Duodenal mucosa (tissue), 2 donors: ENCODE results near the gene VPREB3.

ENCODE experiments used
- H3K27ac ChIP-seq: one replicate; pipeline ENCODE4 v1.7.0; 2013; ENCODE audit warnings: low read depth, low read length
- H3K27me3 ChIP-seq, 2 donors: one replicate each; pipeline ENCODE4 v1.7.0; 2013; ENCODE audit warnings: low read length in 2 of 2, control low read depth in 1 of 2; ENCODE audit not compliant: insufficient read depth in 2 of 2, control insufficient read depth in 1 of 2
- H3K36me3 ChIP-seq, 2 donors: one replicate each; pipeline ENCODE4 v1.7.0; 2013; ENCODE audit warnings: low read length in 2 of 2, control low read depth in 1 of 2; ENCODE audit not compliant: insufficient read depth in 2 of 2, control insufficient read depth in 1 of 2
- H3K4me1 ChIP-seq, 2 donors: one replicate each; pipeline ENCODE4 v1.7.0; 2013; ENCODE audit warnings: low read length in 2 of 2, control low read depth in 1 of 2; ENCODE audit not compliant: insufficient read depth in 2 of 2, control insufficient read depth in 1 of 2
- H3K4me3 ChIP-seq, 2 donors: one replicate each; pipeline ENCODE4 v1.7.0; 2013; ENCODE audit warnings: low read length in 2 of 2, low read depth in 1 of 2
- H3K9ac ChIP-seq, 2 donors: one replicate each; pipeline ENCODE4 v1.7.0; 2013; ENCODE audit warnings: low read length in 2 of 2, low read depth in 1 of 2
- H3K9me3 ChIP-seq, 2 donors: one replicate each; pipeline ENCODE4 v1.7.0; 2013; ENCODE audit warnings: low read length in 2 of 2, control low read depth in 1 of 2; ENCODE audit not compliant: control insufficient read depth in 1 of 2

The VPREB3 gene

DNA sequence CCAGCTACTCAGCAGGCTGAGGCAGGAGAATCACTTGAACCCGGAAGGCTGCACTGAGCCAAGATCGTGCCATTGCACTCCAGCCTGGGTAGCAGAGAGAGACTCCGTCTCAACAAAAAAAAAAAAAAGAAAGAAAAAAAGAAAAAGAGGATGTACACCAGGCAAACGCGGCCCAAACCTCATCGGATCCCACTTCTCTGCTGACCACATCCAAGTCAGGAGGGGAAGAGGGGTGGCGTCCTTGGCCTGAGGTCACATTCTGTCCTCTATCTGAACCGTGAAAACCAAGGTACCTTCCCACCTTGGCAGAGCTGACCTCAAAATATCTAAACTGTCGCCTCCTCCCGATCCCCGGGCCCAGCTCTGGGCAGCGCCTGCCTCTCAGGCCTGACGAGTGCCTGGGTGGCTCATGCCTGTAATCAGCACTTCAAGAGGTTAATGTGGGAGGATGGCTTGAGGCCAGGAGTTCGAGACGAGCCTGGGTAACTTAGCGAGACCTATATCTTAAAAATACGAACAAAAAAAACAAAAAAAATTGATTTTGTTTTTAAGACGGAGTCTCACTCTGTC is 38.3 kb downstream of the VPREB3 start:
- H3K27me3 ChIP-seq, result no peaks in the 10 kb centered on the region
- H3K9me3 ChIP-seq, result no peaks in the 10 kb centered on the region
- peaks cover 0 to 11% of the 10 kb centered on the region in 2 donors for H3K4me1 ChIP-seq
- no peak overlapping the region for H3K27ac ChIP-seq
- no peak overlapping the region for H3K9ac ChIP-seq
- H3K4me3 ChIP-seq, result peak overlapping the region; percentile 87 to 90
- H3K36me3 ChIP-seq, result peaks cover 15 to 26% of the 10 kb centered on the region in 2 donors

GRCh38 chr22:23714596-23715578 is 39.3 kb downstream of the VPREB3 start:
- Histone ChIP-seq H3K27me3 (no peaks in the 10 kb centered on the region), H3K4me3 (no peak overlapping the region), H3K4me1 (peaks cover 0 to 11% of the 10 kb centered on the region in 2 donors), H3K36me3 (peaks cover 17 to 36% of the 10 kb centered on the region in 2 donors), H3K9ac (no peak overlapping the region), H3K27ac (no peak overlapping the region), H3K9me3 (no peaks in the 10 kb centered on the region)

DNA sequence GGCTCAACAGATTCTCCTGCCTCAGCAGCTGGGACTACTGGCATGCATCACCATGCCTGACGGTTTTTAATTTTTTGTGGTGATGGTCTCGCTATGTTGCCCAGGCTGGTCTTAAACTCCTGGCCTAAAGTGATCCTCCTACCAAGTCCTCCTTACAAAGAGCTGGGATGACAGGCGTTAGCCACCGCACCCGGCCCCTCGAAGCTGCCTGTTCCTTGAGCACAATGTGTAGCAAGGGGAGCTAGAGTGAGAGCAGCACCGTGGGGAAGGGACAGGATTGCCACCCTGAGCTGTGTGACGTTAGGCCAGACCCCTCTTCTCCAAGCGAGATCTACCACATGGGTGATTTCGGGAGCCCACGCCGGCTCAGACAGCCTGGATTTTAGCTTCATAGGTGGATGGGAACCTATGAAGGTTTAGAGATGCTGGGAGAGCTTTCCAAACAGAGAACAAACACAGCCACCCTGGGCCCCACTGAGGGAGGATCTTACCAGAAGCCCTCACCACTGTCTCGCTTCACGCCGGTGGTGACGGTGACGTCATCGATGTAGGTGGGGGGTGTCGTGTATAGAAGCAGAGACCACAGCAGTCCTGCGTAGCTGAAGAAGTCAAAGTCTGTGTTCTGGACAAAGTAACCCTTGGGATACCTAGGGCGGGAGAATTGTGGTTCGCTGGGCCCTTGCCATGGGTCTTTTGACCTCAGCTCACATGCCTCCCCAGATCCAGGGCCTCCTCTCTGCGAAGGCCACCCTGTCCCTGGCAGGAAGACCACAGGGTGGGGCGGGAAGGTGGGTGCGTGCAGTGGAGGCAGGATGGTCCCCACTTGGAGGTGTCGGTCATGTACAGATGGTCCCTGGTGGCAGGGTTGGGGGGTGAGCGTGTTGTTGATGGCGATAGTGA is 40.3 kb downstream of the VPREB3 start:
- Histone ChIP-seq H3K4me1 (peaks cover 0 to 11% of the 10 kb centered on the region in 2 donors), H3K4me3 (no peak overlapping the region), H3K9ac (no peak overlapping the region), H3K36me3 (peaks cover 22 to 46% of the 10 kb centered on the region in 2 donors), H3K27ac (no peak overlapping the region), H3K27me3 (no peaks in the 10 kb centered on the region), H3K9me3 (no peaks in the 10 kb centered on the region)

DNA sequence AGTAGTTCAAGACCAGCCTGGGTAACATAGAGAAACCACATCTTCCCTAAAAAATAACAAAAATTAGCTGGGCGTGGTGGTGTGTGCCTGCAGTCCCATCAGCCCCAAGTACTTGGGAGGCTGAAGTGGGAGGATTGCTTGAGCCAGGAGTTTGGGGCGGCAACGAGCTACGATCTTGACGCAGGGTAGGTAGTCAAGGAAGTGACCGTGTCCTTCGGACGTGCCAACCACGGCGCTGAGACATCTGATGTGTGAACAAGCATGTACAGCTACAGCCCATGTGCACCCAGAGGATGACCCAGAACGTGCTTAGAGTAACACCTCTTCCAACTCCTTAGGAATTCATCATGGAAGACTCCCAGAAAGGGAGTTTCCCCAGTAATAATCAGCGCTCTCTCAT is 42.0 kb downstream of the VPREB3 start:
- H3K4me1 ChIP-seq, result peaks cover 0 to 7% of the 10 kb centered on the region in 2 donors
- no peaks in the 10 kb centered on the region for H3K9me3 ChIP-seq
- no peak overlapping the region for H3K27ac ChIP-seq
- H3K4me3 ChIP-seq, result no peak overlapping the region
- H3K9ac ChIP-seq, result no peak overlapping the region
- H3K36me3 ChIP-seq, result peaks cover 26 to 61% of the 10 kb centered on the region in 2 donors
- H3K27me3 ChIP-seq, result no peaks in the 10 kb centered on the region

- Histone ChIP-seq H3K9me3 (no peaks in the 10 kb centered on the region), H3K4me3 (no peak overlapping the region), H3K9ac (no peak overlapping the region), H3K4me1 (no peaks in the 10 kb centered on the region), H3K27me3 (no peaks in the 10 kb centered on the region), H3K36me3 (peaks cover 40 to 86% of the 10 kb centered on the region in 2 donors), H3K27ac (no peak overlapping the region)
Observed at GRCh38 chr22:23709107-23709506, 45.1 kb downstream of the VPREB3 start.

GRCh38 chr22:23708270-23708669 is 46.0 kb downstream of the VPREB3 start:
- H3K27ac ChIP-seq, result no peak overlapping the region
- H3K4me3 ChIP-seq, result no peak overlapping the region
- no peaks in the 10 kb centered on the region for H3K27me3 ChIP-seq
- H3K9me3 ChIP-seq, result no peaks in the 10 kb centered on the region
- no peak overlapping the region for H3K9ac ChIP-seq
- no peaks in the 10 kb centered on the region for H3K4me1 ChIP-seq
- H3K36me3 ChIP-seq, result peaks cover 36 to 84% of the 10 kb centered on the region in 2 donors

DNA sequence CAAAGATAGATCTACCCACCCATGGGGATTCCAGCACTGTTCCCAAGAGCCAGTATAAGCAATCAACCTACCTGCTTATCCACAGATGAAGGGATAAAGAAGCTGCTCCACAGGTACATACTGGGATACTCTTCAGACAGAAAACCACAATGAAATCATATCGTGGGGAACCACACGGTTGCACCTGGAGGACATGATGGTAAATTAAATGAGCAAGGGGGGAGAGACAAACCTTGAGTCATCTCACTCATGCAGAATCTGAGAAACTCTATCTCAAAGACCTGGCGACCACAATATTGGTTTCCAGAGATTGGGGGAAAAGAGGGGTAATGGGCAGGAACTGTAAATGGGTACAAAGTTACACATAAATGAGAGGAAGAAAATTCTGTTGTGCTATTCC is 48.9 kb downstream of the VPREB3 start:
- Histone ChIP-seq H3K9me3 (no peaks in the 10 kb centered on the region), H3K27me3 (no peaks in the 10 kb centered on the region), H3K27ac (no peak overlapping the region), H3K36me3 (peaks cover 39 to 93% of the 10 kb centered on the region in 2 donors), H3K4me1 (no peaks in the 10 kb centered on the region), H3K9ac (no peak overlapping the region), H3K4me3 (no peak overlapping the region)

GRCh38 chr22:23704829-23705228 is 49.4 kb downstream of the VPREB3 start:
- peaks cover 41 to 93% of the 10 kb centered on the region in 2 donors for H3K36me3 ChIP-seq
- H3K9me3 ChIP-seq, result no peaks in the 10 kb centered on the region
- H3K4me1 ChIP-seq, result no peaks in the 10 kb centered on the region
- H3K9ac ChIP-seq, result no peak overlapping the region
- no peak overlapping the region for H3K4me3 ChIP-seq
- no peak overlapping the region for H3K27ac ChIP-seq
- H3K27me3 ChIP-seq, result no peaks in the 10 kb centered on the region

DNA sequence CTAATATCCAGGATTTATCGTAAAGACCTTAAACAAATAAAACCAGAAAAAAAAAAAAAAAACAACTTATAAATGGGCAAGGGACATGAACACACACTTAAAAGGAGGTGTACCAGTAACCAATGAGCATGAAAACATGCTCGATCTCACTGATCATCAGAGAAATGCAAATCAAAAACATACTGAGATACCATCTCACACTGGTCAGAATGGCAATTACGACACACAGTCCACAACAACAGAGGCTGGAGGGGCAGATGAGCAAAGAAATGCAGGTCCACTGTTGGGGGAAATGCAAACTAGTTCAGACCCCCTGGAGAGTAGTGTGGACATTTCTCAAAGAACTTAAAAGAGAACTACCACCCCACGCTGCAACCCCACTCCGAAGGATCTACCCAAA is 50.2 kb downstream of the VPREB3 start:
- H3K36me3 ChIP-seq, result peaks cover 40 to 87% of the 10 kb centered on the region in 2 donors
- H3K9me3 ChIP-seq, result no peaks in the 10 kb centered on the region
- H3K27me3 ChIP-seq, result no peaks in the 10 kb centered on the region
- H3K27ac ChIP-seq, result no peak overlapping the region
- no peak overlapping the region for H3K9ac ChIP-seq
- H3K4me1 ChIP-seq, result no peaks in the 10 kb centered on the region
- H3K4me3 ChIP-seq, result no peak overlapping the region
